Aorta (tissue), 5 donors: ENCODE measurements around the gene C17orf67. TPM values are rescaled to one million over a fixed set of nuclear protein-coding genes. Genes with fewer than 3 reads are reported as not detected.

Source experiments
- ATAC-seq: fragments of 200-7000 bp; cut with Tn5 transposase; one replicate; pipeline ENCODE4 v1.9.1; 2022; ENCODE audit warnings: moderate library complexity; ENCODE audit not compliant: low FRiP score
- DNase-seq, 2 donors: peaks; one replicate each; pipeline ENCODE4 v3.0.0-alpha.2; 2020
- H3K27ac ChIP-seq, 2 donors: one replicate each; pipeline ENCODE4 v1.5.1; 2013; ENCODE audit warnings: low read length in 2 of 2, mild to moderate bottlenecking in 2 of 2, moderate library complexity in 2 of 2, control low read depth in 1 of 2, inconsistent platforms in 1 of 2, low read depth in 1 of 2
- H3K27me3 ChIP-seq, 2 donors: one replicate each; pipeline ENCODE4 v1.6.1; 2013; ENCODE audit warnings: control low read depth in 1 of 2, low read length in 1 of 2, mild to moderate bottlenecking in 1 of 2, moderate library complexity in 1 of 2; ENCODE audit not compliant: insufficient read depth in 2 of 2, control insufficient read depth in 1 of 2
- H3K36me3 ChIP-seq, 2 donors: one replicate each; pipeline ENCODE4 v1.6.1; 2013; ENCODE audit warnings: control low read depth in 1 of 2, low read length in 1 of 2, mild to moderate bottlenecking in 1 of 2; ENCODE audit not compliant: insufficient read depth in 2 of 2, control insufficient read depth in 1 of 2
- H3K4me1 ChIP-seq, 2 donors: one replicate each; pipeline ENCODE4 v1.6.1; 2013; ENCODE audit warnings: low read length in 2 of 2, control low read depth in 1 of 2, mild to moderate bottlenecking in 1 of 2, moderate library complexity in 1 of 2; ENCODE audit not compliant: insufficient read depth in 2 of 2, control insufficient read depth in 1 of 2
- H3K4me3 ChIP-seq, 2 donors: one replicate each; pipeline ENCODE4 v1.5.1; 2013; ENCODE audit warnings: low read length in 2 of 2, control low read depth in 1 of 2, mild to moderate bottlenecking in 1 of 2
- H3K9me3 ChIP-seq: one replicate; pipeline ENCODE4 v1.6.1; 2013; ENCODE audit warnings: mild to moderate bottlenecking, low read length; ENCODE audit not compliant: control insufficient read depth
- WGBS, 2 donors: extraction: QIAGEN DNeasy Blood & Tissue Kit; methylation state at CpG; one replicate each; pipeline ENCODE4 v1.1.7; 2013; 5-methylcytosine and 5-hydroxymethylcytosine counted together
- intact Hi-C, 2 donors: fragments of 100-400 bp; cut with DNase I; formaldehyde crosslinking; loops; one replicate each; pipeline versions ENCODE4 v1.14.2 to v1.15.0; 2022
- polyA plus RNA-seq, 2 donors: library from polyadenylated mRNA; stranded (reverse); fragments of 200-250 nt; gene quantifications; one replicate each; pipeline ENCODE4 v1.2.3, GENCODE V29; 2013
- total RNA-seq, 2 donors: library from RNA; stranded (reverse); fragmentation: NEBNext Ultra II Directional; extraction: Animal tissue kit (Norgen Biotek cat#: 25700); gene quantifications; one replicate each; pipeline ENCODE4 v1.2.1, GENCODE V29; 2021
- donor health status: healthy with polysubstance abuse.
- donor health status: Bipolar disorder and iron deficiency.
- donor health status: DM: no; HTN: no; CAD: no.
- donor health status: DM: no; HTN: no; CAD: no.
- donor health status: DM: yes; HTN: yes; CAD: no.

The C17orf67 gene
- total and polyA plus RNA-seq, 4 donors = 1.3 to 5.0 (median 3.5) TPM

- intact Hi-C loops = loop anchor here (5.0 to 10.0 kb wide), 2 partner anchors 81 to 284 kb away; partner anchors contain the start of gene TRIM25 (in 2 of the 2)
- Histone ChIP-seq H3K9me3 (no peaks in the 10 kb centered on the region), H3K27ac (no peak overlapping the region), H3K4me1 (no peaks in the 10 kb centered on the region), H3K4me3 (no peak overlapping the region), H3K36me3 (no peaks in the 10 kb centered on the region), H3K27me3 (no peaks in the 10 kb centered on the region)
- ATAC-seq (no peak), DNase-seq (no peak)
- 84 to 94% methylated on average over 7 of the region's 7 CpGs for WGBS, 2 donors
These were observed 2.9 kb downstream of the C17orf67 start for GRCh38 chr17:56830726-56831368.

- Histone ChIP-seq H3K27me3 (no peaks in the 10 kb centered on the region), H3K27ac (no peak overlapping the region), H3K36me3 (no peaks in the 10 kb centered on the region), H3K4me3 (no peak overlapping the region), H3K9me3 (no peaks in the 10 kb centered on the region), H3K4me1 (no peaks in the 10 kb centered on the region)
- WGBS, 2 donors = 95% methylated on average over 4 of the region's 4 CpGs
- intact Hi-C loops = no loop called here
- ATAC-seq (no peak), DNase-seq (no peak)
These were observed 6.9 kb downstream of the C17orf67 start for GRCh38 chr17:56826611-56827414.

GRCh38 chr17:56824503-56824902 is 9.2 kb downstream of the C17orf67 start:
- no peaks in the 10 kb centered on the region for H3K9me3 ChIP-seq
- WGBS, 2 donors = 99 to 100% methylated on average over 1 of the region's 1 CpG
- H3K27ac ChIP-seq = no peak overlapping the region
- intact Hi-C loops = loop anchor here in 1 of 2 donors (5.0 kb wide), 1 partner anchor 118 kb away; no protein-coding TSS in a partner anchor
- no peaks in the 10 kb centered on the region for H3K4me1 ChIP-seq
- H3K27me3 ChIP-seq = no peaks in the 10 kb centered on the region
- DNase-seq (no peak), ATAC-seq (no peak)
- H3K4me3 ChIP-seq = no peak overlapping the region
- no peaks in the 10 kb centered on the region for H3K36me3 ChIP-seq

GRCh38 chr17:56823848-56824247 is 9.9 kb downstream of the C17orf67 start:
- ATAC-seq (no peak), DNase-seq (no peak)
- intact Hi-C loops = loop anchor here in 1 of 2 donors (5.0 kb wide), 1 partner anchor 118 kb away; no protein-coding TSS in a partner anchor
- 87 to 96% methylated on average over 2 of the region's 2 CpGs for whole genome bisulfite sequencing, 2 donors
- Histone ChIP-seq H3K27me3 (no peaks in the 10 kb centered on the region), H3K27ac (no peak overlapping the region), H3K9me3 (no peaks in the 10 kb centered on the region), H3K4me3 (no peak overlapping the region), H3K36me3 (no peaks in the 10 kb centered on the region), H3K4me1 (no peaks in the 10 kb centered on the region)

- no peaks in the 10 kb centered on the region for H3K27me3 ChIP-seq
- DNase-seq = no peak
- intact Hi-C loops = loop anchor here in 1 of 2 donors (5.0 kb wide), 1 partner anchor 120 kb away; no protein-coding TSS in a partner anchor
- peak overlapping the region in 1 of 2 donors; percentile 29 for H3K27ac ChIP-seq
- H3K4me3 ChIP-seq = no peak overlapping the region
- no peaks in the 10 kb centered on the region for H3K9me3 ChIP-seq
- H3K4me1 ChIP-seq = no peaks in the 10 kb centered on the region
- 36 to 39% methylated on average over 5 of the region's 5 CpGs for WGBS, 2 donors
- ATAC-seq = no peak
- H3K36me3 ChIP-seq = no peaks in the 10 kb centered on the region
These were observed 11.0 kb downstream of the C17orf67 start for GRCh38 chr17:56822725-56823124.

- no peaks in the 10 kb centered on the region for H3K36me3 ChIP-seq
- no peak for DNase-seq
- no peaks in the 10 kb centered on the region for H3K9me3 ChIP-seq
- H3K27ac ChIP-seq = no peak overlapping the region
- 88 to 90% methylated on average over 3 of the region's 3 CpGs for WGBS, 2 donors
- H3K4me1 ChIP-seq = no peaks in the 10 kb centered on the region
- H3K27me3 ChIP-seq = no peaks in the 10 kb centered on the region
- intact Hi-C loops = loop anchor here in 1 of 2 donors (5.0 kb wide), 1 partner anchor 120 kb away; no protein-coding TSS in a partner anchor
- H3K4me3 ChIP-seq = no peak overlapping the region
- ATAC-seq = no peak
These were observed 11.7 kb downstream of the C17orf67 start for GRCh38 chr17:56821847-56822534.

- Histone ChIP-seq H3K4me1 (no peaks in the 10 kb centered on the region), H3K36me3 (peaks cover 0 to 2% of the 10 kb centered on the region in 2 donors), H3K4me3 (no peak overlapping the region), H3K27me3 (no peaks in the 10 kb centered on the region), H3K9me3 (no peaks in the 10 kb centered on the region), H3K27ac (no peak overlapping the region)
- DNase-seq = no peak
- 84 to 87% methylated on average over 10 of the region's 10 CpGs for WGBS, 2 donors
- intact Hi-C loops = loop anchor here in 1 of 2 donors (5.0 kb wide), 1 partner anchor 122 kb away; no protein-coding TSS in a partner anchor
- ATAC-seq = no peak
These were observed 13.5 kb downstream of the C17orf67 start for GRCh38 chr17:56820207-56820606.

GRCh38 chr17:56819431-56820145 is 14.1 kb downstream of the C17orf67 start:
- H3K27ac ChIP-seq = no peak overlapping the region
- WGBS, 2 donors = 20 to 22% methylated on average over 14 of the region's 14 CpGs
- H3K27me3 ChIP-seq = no peaks in the 10 kb centered on the region
- H3K36me3 ChIP-seq = peaks cover 0 to 2% of the 10 kb centered on the region in 2 donors
- no peaks in the 10 kb centered on the region for H3K4me1 ChIP-seq
- DNase-seq (peak in 1 of 2 donors; percentile 55), ATAC-seq (peak; percentile 87)
- intact Hi-C loops = loop anchor here (2.0 to 5.0 kb wide), 2 partner anchors 121 to 123 kb away; no protein-coding TSS in a partner anchor
- H3K4me3 ChIP-seq = no peak overlapping the region
- H3K9me3 ChIP-seq = no peaks in the 10 kb centered on the region
